ENCODE measurements around the gene RNF157.

- TF ChIP-seq CTCF (IDR thresholded peaks at IDR 0.05 in 4 of 5, conservative IDR thresholded peaks at IDR 0.05 in 1 of 5): no peak
- TF ChIP-seq POLR2A (IDR thresholded peaks at IDR 0.05): no peak
Observed at GRCh38 chr17:76213491-76213890, 26.8 kb downstream of the RNF157 start.

All from gastrocnemius medialis (tissue), 4 donors.